ENCODE results near the gene OSCP1. TPM values are rescaled to one million over a fixed set of nuclear protein-coding genes. Genes with fewer than 3 reads are reported as not detected.

Gene OSCP1
- total and polyA plus RNA-seq, 8 donors = 9.3 to 23.4 (median 14.5) TPM

GRCh38 chr1:36432616-36433015 lies 17.6 kb downstream of the OSCP1 start:
- no peaks in the 10 kb centered on the region for H3K27me3 ChIP-seq
- H3K9me3 ChIP-seq = no peaks in the 10 kb centered on the region
- H3K27ac ChIP-seq = peak overlapping the region in 1 of 2 donors; percentile 23
- intact Hi-C loops (cut with DNase I) = no loop called here
- ATAC-seq (peak; percentile 70), DNase-seq (no peak)
- no peak overlapping the region for H3K4me3 ChIP-seq
- TF ChIP-seq CTCF (IDR thresholded peaks at IDR 0.05) = no peak
- no peaks in the 10 kb centered on the region for H3K36me3 ChIP-seq
- peaks cover 0 to 14% of the 10 kb centered on the region in 2 donors for H3K4me1 ChIP-seq

GRCh38 chr1:36425791-36426190 lies 24.5 kb downstream of the OSCP1 start:
- Histone ChIP-seq H3K36me3 (peaks cover 0 to 7% of the 10 kb centered on the region in 2 donors), H3K4me1 (peaks cover 0 to 1% of the 10 kb centered on the region in 2 donors), H3K9me3 (no peaks in the 10 kb centered on the region), H3K27ac (no peak overlapping the region), H3K27me3 (no peaks in the 10 kb centered on the region), H3K4me3 (no peak overlapping the region)
- no peak for TF ChIP-seq CTCF (IDR thresholded peaks at IDR 0.05)
- intact Hi-C loops (cut with DNase I) = no loop called here
- ATAC-seq (no peak), DNase-seq (no peak)

GRCh38 chr1:36421649-36422048 lies 28.6 kb downstream of the OSCP1 start:
- Histone ChIP-seq H3K9me3 (no peaks in the 10 kb centered on the region), H3K27ac (peak overlapping the region in 1 of 2 donors; percentile 57), H3K4me3 (no peak overlapping the region), H3K27me3 (no peaks in the 10 kb centered on the region), H3K4me1 (peaks cover 0 to 21% of the 10 kb centered on the region in 2 donors), H3K36me3 (peaks cover 0 to 7% of the 10 kb centered on the region in 2 donors)
- no peak for TF ChIP-seq CTCF (IDR thresholded peaks at IDR 0.05)
- intact Hi-C loops (cut with DNase I) = no loop called here
- ATAC-seq (no peak), DNase-seq (no peak)

- intact Hi-C loops (cut with DNase I) = no loop called here
- H3K27ac ChIP-seq = peak overlapping the region in 1 of 2 donors; percentile 57
Measured at GRCh38 chr1:36420836-36421317, 29.4 kb downstream of the OSCP1 start.

GRCh38 chr1:36420409-36420808 lies 29.8 kb downstream of the OSCP1 start:
- H3K27ac ChIP-seq = peak overlapping the region in 1 of 2 donors; percentile 57
- peak; percentile 30 for ATAC-seq
- intact Hi-C loops (cut with DNase I) = no loop called here

More at GRCh38 chr1:36420836-36421317, 29.4 kb downstream of the OSCP1 start:
- H3K9me3 ChIP-seq = no peaks in the 10 kb centered on the region
- peaks cover 0 to 21% of the 10 kb centered on the region in 2 donors for H3K4me1 ChIP-seq
- DNase-seq = peak; percentile 62 to 97 (median 86)
- H3K4me3 ChIP-seq = no peak overlapping the region
- no peaks in the 10 kb centered on the region for H3K27me3 ChIP-seq
- peak; percentile 88 to 94 for TF ChIP-seq CTCF (IDR thresholded peaks at IDR 0.05)
- ATAC-seq = peak; percentile 99
- H3K36me3 ChIP-seq = peaks cover 0 to 7% of the 10 kb centered on the region in 2 donors

More at GRCh38 chr1:36420409-36420808, 29.8 kb downstream of the OSCP1 start:
- no peaks in the 10 kb centered on the region for H3K27me3 ChIP-seq
- no peak overlapping the region for H3K4me3 ChIP-seq
- TF ChIP-seq CTCF (IDR thresholded peaks at IDR 0.05) = no peak
- DNase-seq = peak in 1 of 4 donors; percentile 39
- H3K9me3 ChIP-seq = no peaks in the 10 kb centered on the region
- H3K36me3 ChIP-seq = peaks cover 0 to 7% of the 10 kb centered on the region in 2 donors
- peaks cover 0 to 21% of the 10 kb centered on the region in 2 donors for H3K4me1 ChIP-seq
